EH (cell line): ENCODE measurements around the gene SERPINA1.

ENCODE experiments used
- DNase-seq: peaks from one replicate; pipeline ENCODE4 v3.0.0-alpha.2; 2015; ENCODE audit warnings: low read depth

Gene SERPINA1

GRCh38 chr14:94346065-94346786 lies 42.2 kb downstream of the SERPINA1 start:
- peak; percentile 64 for DNase-seq

DNA sequence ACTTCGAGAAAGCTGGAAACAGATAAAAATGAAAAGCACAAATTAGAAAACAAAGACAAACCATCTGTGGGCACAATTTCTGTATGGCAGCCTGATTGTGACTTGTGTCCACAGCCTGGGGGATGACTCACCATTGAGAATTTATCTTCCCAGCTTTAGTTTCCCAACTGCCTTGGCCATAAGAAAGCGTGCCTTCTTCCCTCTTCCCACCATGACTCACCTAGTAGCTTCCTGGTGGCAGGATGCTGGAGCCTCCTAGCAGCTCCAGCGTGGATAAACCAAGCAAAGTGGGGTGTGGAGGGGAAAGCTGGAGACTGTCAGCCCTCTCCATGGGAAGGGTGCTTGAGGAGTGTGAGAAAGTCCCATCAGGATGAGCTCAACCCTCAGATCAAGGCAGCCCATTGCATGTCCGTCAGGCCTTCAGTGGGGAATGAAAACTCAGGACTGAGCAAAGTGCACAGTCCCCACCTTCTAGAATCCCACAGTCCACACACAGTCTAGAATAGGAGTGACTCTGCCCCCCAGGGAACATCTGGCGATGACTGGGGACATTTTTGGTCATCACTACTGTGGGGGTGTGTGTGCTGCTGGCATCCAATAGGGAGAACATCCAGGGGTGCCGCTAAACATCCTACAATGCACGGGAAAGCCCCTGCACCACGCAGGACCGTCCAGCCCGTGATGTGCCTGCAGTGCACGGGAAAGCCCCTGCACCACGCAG lies 42.9 kb downstream of the SERPINA1 start:
- DNase-seq, result peak; percentile 98

GRCh38 chr14:94344389-94344788 lies 44.0 kb downstream of the SERPINA1 start:
- no peak for DNase-seq

DNA sequence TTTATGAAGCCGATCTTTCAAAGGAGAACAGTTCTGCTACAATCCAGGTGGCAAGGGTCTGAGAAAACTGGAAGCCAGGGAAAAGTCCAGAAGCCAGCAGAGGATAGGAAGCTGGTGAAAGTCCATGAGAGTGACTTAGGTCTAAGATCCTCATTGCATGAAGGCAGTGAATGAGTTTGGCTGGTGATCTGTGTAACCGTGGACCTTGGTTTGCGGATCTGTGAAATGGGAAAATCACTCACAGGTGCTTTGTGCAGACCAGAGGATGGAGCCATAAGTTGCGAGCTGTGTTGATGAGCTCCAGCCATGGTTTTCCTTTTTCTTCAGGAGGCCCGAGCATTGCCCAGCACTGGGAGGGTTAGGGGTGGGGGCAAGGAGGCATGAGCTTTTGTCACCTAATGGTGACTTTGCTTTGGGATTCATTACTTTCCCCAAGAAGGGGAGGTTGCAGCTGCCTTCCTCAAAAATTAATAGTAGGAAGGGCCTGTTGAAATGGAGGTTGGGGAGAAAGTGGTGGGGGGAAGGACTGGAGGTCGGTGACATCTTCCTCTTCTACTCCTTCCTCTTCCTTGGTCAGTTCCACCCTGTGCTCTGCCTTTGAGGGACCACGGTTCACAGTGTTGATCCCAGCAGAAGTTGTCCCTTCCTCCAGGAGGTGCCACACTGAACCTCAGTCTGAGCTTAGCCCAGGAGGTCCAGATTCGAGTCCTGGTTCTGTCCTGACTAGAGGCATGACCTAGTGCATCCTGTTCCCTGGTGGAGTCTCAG lies 45.0 kb downstream of the SERPINA1 start:
- DNase-seq, result no peak

DNA sequence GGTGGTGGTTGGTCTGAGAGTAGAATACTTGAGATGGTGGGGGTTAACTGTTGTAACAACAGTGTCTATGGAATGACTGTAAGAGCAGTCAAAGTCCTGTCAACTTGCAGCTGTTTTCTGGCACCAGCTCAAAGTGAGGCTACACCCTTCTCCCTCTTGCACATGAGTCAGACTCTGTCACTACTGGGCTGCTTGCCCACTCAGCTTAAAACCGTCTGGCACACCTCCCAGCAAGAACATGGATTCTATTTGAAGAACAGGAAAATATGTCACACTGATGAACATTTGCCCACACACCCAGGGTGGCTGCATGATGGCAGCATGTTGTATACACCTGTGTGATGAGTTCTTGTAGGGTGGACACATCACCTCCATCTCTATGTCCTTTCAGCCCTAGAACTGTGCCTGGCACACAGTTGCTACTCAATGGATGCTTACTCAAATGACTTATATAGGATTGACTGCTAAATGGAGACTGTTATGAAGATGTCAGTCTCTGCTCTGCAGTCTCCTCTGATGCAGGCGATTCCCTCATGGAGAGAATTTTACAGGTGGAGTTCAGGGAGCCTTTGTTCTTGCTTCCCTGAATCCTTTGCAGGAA lies 46.0 kb downstream of the SERPINA1 start:
- DNase-seq, result peak; percentile 99

DNA sequence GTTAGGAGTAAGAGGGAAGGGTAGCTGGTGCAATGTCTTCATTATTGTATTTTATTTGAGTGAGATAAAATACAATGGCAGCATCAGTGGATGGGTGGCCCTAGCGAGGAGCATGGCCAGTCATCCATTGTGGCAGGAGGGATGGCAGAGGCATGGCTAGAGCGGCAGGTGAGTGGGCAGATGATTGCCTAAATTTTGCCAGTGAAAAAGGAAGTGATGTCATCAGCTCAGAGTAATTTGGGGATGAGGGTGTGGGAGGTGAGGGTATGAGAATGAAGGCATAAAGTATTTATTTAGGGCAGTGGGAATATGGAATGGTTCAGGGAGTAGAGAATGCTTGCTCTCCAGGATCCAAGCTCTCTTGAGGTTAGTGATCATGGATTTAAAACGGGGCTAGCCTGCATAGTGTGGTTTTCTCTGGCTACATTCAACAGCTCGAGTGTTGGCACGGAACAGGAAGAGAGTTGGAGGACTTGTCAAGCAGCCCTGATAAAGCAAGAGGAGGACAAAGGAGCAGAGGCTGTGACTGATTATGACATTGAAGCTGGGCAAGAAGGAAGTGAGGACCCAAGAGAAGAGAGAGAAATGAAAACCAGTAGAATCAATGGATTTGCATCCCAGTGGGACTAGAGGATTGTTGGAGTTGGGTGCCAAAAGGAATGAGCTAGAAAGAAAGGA lies 46.6 kb downstream of the SERPINA1 start:
- no peak for DNase-seq

DNA sequence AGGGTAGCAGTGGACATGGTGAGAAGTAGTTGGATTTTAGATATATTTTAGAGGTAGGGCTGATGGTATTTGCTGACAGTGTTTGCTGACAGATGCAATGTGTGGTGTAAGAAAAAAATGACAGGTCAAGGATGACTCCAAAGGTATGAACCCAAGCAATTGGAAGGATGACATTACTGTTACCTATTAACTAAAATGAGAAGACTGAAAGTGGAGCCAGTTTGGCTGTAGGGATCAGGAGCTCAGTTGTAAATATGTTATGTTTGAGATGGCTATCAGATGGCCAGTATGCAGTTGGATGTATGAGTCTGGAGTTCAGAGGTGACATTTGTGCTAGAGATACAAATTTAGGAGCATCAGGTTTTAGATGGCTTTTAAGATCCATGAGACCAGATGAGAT lies 47.9 kb downstream of the SERPINA1 start:
- no peak for DNase-seq

GRCh38 chr14:94338023-94338422 lies 50.4 kb downstream of the SERPINA1 start:
- no peak for DNase-seq

DNA sequence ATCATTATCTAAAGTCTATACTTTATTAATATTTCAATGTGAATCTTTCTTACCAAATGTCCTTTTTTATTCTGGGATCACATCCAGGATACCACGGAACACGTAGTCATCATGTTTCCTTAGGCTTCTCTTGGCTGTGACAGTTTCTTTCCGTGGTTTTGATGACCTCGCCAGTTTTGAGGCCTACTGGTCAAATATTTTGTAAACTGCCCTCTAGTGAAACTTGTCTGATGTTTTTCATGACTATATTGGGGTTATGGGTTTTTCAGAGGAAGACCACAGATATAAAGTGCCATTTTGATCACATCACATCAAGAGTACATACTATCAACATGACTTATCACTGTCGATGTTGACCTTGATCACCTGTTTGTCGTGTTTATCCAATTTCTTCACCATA lies 51.1 kb downstream of the SERPINA1 start:
- DNase-seq, result peak; percentile 44

GRCh38 chr14:94334872-94335271 lies 53.5 kb downstream of the SERPINA1 start:
- DNase-seq, result peak; percentile 14

- DNase-seq, result no peak
Measured at GRCh38 chr14:94332587-94332986, 55.8 kb downstream of the SERPINA1 start.

DNA sequence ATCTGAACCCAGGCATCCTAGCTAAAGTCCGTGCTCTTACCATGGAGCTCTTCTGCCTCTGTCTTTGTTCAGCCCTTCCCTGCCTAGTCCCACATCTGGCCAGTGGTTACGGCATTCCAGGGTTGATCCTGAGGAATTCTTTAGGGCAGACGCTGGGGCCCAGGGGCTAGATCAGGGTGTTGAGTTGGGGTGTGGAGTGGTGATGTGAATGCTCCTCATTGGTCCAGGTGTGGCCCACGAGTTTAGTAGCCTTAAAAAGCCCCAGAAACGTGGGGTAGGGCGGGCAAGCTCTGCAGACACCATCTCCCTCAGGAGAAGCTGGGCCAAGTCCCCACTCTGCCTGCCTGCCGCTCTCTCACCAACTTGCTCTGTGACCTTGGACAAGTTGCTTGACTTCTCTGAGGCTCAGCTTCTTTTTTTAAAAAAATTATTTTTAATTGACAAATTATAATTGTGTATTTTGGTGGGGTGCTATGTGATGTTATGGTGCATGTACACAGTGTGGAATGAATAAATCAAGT lies 56.3 kb downstream of the SERPINA1 start:
- no peak for DNase-seq

DNA sequence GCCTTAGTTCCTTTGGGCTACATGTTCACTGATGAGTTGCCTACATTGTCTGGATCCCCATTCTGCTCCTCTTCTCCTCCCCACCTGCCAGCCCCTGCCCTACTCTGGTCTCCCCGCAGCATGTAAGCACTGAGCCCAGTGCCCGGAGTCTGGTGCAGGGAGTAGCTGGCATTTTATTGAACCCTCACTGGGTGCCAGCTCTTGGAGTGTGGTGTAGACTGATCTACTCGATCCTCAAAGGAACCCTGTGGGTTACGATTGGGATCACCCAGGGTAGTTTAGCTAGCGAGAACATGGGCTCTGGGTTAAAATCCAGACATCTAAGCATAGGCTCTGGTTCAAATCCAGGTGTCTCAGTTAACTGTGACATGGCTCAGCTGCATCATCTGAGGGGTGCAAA lies 56.9 kb downstream of the SERPINA1 start:
- DNase-seq, result no peak

GRCh38 chr14:94330857-94331256 lies 57.5 kb downstream of the SERPINA1 start:
- no peak for DNase-seq

DNA sequence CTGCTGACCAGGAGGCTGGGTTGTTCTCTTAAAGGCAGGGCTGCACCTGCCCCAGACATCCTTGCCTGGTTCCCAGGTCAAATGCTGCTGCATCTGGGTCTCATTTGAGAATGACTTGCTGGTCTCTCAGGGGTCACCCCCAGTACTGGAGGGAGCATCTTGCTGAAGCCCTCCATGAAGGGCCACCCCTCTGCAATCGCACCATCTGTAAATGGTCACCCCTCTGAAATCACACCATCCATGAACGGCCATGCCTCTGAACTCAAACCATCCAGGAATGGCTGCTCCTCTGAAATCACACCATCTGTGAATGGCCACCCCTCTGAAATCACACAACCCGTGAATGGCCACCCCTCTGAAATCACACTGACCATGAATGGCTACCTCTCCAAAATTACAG lies 58.0 kb downstream of the SERPINA1 start:
- DNase-seq, result no peak

DNA sequence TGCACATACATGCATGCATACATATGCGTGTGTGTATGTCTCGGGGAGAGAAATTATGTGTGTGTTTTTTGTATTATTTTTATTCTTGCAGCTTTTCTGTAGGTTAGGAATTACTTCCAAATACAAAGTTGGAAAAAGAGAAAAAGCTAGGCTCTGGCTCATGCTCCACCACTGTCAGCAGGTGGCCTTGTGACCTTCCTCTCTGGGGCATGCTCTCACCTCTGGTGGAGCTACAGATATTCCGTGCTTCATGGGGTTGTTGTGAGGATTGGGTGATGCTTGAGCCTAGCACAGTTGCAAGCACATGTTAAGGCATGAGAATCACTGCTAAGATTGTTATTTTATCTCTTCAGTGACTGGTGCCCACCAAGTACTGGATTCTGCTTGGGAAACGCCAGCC lies 58.5 kb downstream of the SERPINA1 start:
- DNase-seq, result no peak

GRCh38 chr14:94328196-94328595 lies 60.2 kb downstream of the SERPINA1 start:
- no peak for DNase-seq
